Stimulated activated CD8-positive, alpha-beta memory T cell treated with anti-CD3 and anti-CD28 coated beads, Interleukin-7, amount 100 ng/mL, for 24 hours (primary cell): Measurements from ENCODE around the gene CD200R1L.

Source experiments
- DNase-seq: peaks from one replicate; pipeline ENCODE4 v3.0.0-alpha.2; 2020; ENCODE audit warnings: low read depth

Gene CD200R1L

DNA sequence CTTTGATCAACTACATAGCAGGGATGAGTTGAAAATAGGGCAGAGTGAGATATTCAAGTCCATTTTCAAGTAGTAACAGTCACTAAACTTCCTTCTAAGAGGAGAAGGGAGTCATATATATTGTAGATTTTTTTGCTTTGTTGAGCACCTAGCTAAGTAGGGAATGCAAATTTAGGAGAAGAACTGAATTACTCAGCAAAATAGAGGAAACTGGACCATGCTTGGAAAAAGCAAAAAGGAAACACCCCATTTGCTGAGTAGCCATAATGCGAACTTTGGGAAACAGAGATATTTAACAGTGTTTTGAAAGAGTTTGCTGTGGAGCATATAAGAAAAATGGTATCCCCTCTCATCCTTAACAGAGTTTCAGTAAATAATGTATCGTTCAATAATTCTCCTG, 54.9 kb downstream of the CD200R1L start:
- no peak for DNase-seq

DNA sequence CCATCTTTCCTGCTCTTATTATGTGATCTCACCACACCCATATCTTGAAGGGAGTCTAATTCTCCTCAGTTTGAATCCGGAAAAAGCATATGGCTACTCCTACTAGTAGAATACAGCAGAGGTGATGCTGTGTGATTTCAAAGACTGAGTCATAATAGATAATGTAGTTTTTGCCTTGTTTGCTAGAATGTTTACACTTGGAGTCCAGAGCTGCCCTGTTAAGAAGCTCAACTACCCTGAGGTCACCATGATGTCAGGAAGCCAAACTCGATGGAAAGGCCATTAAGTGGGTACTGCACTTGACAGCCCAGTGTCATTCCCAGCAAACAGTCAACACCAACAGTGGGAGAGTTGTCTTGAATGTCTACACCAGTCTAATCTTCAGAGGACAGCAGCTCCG, 56.9 kb downstream of the CD200R1L start:
- DNase-seq: no peak

DNA sequence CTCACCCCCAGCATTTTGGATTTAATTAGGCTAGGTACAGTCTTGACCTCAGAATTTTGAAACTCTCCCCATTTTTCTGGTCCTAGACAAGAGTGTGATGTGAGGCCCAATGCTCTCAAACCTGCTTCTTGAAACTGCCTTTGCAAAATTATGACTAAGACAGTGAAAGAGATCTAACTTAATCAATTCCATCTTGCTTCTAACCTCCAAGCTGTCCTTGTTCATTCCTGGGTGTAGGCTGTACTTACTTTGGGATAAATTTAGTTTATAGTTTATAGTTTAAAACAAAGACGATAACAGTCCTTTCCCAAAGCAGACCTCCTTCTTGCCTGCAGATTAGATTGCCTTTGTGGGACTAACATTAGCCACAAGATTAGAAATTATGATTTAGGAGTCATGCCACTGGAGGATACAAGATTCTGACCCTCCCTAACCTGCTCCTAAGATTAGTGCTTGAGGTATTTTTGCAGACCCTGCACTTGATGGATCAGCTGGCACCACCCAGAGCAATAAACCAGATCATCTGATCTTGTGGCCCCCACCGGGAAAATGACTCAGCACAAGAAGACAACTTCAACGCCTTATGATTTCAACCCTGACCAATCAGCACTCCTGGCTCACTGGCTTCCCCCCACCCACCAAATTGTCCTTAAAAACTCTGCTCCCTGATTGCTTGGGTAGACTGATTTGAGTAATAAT, 59.6 kb downstream of the CD200R1L start:
- DNase-seq: no peak

DNA sequence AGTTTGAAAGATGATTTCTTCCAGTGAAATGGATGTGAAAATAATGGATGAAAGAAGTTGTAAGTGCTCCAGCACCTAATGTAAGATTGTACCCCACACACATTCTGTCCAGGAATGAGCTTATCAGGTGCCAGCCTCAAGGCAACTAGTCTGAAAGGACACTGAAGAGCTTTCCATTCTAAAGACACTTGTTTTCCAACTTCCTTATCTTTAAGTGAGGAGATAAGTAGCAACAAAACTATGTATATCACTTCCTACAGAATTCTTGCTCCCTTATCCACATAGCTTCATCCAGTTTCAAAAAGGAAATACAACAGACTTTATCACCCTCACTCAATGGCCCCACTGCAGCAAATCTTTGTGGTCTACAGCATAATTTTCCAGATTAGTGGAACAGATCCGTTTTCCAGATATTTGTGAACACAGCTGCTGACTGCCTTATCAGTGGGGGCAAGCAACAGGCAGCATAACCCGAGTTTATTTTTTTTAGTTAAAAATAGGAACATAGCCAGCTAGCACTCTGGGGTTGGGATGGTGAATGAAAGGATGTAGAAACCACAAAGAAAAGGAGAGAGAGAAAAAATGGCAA, 60.6 kb downstream of the CD200R1L start:
- no peak for DNase-seq

DNA sequence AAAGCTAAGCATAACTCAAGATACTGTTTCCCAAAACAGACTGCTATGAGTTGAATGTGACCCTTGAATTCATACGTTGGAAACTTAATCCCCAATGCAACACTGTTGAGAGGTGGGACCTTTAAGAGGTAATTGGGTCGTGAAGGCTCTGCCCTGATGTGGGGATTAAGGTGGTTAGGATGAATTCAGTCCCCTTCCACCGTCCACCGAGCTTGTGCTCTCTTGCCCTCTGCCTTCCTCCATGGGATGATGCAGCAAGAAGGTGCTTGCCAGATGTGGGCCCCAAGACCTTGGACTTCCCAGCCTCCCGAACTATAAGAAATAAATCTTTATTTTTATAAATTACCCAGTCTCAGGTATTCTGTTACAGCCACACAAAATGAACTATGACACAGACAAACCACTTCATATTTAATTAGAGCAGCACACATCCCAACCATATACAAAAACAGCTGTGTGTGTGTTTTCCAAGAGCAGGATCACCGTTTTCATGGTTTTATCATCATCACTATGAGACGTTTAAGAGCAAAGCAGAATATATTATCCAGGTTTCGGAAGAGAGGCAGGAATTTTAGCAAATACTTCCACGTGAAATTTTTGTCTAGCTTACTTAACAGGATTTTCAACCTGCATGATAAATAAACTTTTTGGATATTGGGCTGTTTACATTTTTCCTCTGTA, 61.2 kb downstream of the CD200R1L start:
- DNase-seq: no peak

DNA sequence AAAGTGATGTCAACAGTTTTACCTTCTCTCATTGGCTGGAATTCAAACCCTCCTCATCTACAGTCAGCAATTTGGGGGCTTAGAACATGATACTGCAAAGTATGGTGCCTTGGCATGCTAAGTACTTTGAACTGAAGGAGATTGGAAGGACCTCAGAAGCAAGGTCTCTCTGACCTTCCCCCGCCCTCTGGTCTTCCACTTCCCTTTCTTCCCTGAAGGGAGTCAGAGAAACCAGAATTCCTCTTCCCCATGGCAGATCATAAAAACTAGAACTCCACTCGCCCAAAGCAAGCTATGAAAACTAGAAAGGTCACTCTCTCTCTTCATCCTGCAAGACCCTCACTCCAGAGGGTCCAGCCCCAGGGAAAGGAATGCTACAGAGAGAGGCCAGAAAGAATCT, 64.2 kb downstream of the CD200R1L start:
- DNase-seq: no peak

DNA sequence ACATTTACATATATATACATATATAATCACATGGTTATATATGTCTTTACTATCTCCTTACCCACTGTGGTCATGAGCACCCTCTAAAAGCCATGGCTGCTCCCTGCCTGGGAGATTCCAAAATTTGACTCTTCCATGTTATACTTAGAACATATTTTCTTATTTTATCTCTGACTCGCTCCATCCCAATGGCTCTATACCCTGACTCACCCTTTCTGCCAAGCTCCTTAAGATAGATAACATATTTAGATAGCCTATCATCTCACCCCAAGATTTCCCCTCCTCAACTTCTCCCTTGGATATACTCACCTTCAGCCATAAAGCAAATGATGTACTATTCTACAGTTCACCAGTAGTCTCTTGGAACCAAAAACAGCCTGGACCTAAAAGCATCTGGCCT, 65.1 kb downstream of the CD200R1L start:
- no peak for DNase-seq

DNA sequence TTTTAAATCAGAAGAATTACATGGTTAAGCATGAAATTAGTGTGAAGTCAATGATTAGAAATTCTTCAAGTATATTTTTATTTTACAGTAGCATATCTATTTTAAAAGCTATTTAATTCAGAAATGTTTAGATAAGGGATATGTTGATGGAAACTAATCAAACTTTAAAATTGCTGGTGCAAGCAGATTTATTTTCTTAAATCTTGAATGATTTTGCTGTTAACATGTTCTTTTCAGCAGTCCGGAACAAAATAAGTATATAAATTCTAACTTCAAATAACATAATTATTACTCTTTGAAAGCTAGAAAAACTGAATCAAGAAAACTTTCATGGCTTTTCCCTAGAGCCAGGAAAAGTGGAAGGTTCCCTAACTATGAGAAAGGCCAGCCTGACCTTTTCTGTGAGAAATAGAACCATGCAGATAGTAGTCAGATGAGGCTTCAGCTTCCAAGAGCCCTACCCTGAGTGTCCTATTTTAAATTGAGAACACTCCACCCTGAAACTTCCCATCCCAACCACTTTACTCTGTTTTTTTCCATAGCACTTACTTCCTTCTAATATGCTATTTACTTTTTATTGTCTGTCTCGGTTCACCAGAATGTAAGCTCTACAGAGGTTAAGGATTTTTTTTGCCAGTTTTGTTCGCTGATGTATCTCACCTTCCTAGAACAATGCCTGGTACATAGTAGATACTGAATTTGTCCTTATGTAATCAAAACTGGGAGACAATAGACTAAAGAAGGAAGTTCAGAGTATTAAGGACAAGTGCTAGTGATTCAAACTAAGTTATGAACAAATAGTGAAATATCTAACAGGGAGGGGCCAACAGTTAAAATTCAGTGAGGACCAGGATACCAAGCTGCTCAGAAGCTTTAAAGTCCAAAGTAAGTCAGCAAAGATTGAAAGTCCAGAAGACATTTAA, 66.8 kb downstream of the CD200R1L start:
- DNase-seq: no peak

DNA sequence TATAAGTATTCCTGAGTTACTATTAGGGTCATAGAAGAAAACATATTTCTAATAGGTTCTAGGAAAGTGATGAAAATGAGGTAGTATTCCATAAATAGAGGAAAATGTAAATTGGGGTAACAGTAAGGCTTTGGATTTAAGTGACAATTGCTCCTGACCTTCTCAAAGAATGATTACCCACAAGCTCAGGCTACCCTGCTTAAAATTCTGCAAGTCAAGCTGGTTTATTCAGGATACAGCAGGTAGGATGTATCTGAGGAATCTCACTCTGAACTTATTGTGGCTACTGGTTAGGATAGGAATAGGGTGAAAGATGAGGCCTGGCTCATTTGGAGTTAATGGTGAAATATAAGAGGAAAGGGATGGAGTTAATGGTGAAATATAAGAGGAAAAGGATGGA, 67.7 kb downstream of the CD200R1L start:
- no peak for DNase-seq

DNA sequence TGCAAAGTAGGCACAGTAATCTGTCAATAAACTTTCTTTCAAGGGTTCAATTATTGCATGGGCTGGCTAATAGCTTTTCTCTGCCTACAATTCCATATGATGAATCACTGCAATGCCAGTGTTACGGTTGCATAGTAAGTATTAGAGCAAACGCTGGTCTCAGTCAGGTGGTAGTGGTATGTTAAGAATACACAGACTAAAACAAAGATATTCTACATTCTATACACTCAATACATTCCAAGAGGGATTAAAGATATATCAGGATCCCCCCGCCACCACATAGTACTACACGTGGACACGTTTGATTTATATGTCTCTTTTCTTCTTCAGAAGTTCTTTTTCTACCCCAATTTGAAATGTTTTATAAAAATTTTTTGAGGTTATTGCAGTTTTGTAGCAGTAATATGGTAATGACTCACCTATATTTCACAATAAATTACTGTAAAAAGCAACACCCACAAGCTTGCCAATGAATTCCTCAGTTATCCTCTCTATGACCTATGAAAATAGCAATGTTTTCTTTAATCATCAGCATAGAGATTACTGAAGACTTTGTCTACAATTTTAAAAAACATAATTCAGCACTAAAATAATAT, 68.2 kb downstream of the CD200R1L start:
- DNase-seq: no peak

DNA sequence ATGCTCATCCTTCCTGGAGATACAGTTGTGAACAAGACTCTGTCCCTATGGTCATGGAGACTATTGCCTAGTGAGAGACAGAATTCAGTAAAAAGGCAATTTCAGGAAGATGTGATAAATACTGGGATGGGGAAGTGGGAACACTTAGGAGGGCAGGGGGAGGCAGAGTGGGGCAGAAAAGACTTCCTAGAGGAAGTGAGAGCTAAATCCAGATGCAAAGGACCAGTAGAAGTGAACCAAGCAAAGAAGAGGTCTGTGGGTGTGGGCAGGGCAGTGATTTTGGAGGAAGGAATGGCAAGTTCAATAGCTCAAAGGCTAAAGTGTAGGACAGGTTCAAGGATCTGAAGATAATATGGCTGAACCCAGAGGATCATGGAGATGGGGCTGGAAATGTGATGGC, 68.9 kb downstream of the CD200R1L start:
- DNase-seq: no peak

DNA sequence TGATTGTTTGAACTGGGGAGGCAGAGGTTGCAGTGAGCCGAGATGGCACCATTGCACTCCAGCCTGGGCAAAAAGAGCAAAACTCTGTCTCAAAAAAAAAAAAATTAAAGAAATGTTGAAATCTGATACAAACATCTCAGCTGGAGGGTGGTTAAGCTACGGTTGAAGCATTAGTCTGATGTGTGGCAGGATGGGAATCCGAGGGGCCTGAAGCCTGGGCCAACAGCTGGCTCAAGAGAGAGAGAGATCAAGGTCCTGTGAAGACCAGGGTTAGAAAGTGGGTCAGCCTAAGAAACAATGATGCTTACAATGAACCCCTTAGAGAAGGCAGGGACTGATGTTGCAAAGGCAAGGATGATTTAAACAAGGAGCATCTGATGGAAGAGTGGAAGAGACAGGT, 69.8 kb downstream of the CD200R1L start:
- no peak for DNase-seq

DNA sequence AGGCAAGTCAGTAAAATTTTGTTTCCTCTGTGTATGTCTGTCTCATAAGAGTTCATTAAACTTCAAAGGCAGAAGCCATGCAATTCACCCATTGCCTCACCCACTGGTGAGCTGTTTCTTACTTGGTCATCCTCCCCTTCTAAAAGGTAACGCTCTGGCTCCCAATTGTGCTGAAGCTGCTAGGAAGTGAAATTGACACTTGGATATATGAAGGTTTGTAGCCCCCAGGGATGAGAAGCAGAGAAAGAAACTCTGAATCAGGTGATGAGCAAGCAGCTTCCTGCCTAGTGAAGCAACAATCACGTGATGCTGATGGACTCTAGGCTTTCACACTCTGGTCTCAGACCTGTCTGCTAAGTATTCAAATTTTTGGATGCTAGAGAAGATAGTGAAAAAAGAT, 70.7 kb downstream of the CD200R1L start:
- DNase-seq: no peak

DNA sequence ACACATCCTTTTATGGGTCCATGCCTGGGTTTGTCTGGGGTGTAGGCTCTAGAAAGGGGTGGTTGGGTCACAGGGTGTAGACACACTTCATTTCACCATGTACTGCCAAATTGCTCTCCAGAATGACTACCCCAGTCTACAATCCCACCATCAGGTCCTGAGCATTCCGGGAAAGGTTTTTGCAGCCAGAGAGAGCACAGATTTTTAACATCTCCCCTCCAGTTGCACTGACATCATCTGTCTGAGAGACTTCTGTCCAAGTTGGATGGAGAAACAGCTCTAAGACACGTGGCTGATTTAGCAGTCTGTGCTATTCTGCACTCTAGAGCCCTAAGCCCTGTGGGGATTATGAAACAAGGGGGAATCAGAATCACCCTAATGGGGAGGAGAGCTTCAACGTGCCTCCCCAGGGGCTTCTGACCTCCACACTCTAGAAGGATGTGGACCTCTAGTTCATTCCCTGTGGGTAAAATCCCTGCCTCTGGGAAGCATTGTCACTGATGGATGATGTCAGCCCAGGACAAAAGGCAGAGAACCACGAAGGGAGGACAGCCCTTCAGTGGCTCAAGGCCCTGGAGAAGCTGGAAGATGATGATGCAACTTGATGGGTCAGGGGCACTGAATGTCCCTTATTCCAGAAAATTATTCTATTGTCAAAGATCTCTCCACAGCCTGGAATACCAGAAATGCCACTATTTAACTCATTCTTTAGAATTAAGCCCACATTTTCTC, 71.5 kb downstream of the CD200R1L start:
- no peak for DNase-seq

DNA sequence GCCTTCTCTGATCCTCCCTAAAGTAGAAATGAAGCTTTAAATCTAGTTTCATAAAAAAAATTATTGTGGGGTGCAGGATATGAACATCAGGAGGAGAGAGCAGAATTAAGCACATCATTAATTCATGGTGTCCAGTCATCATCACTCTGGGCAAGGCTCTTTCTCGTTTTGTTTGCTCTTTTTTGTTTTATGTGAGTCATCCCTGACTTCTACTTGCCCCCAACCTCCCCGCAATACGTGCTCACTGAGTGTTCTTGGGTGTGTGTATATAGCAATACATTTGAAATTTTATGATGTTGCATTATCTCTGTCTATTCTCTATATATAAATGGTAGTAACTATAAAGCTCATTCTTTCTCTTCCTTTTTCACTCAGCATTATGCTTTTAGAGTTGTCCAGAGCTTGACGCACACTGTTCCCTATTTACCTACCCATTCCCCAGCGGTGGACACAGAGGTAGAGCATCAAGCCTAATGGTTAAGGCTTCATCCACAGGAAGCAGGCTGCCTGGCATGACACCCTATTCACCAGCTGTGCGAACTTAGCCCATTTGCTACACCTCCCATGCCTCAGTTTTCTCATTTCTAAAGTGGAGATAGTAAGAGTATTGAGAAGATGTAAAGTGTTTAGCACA, 72.3 kb downstream of the CD200R1L start:
- DNase-seq: no peak

DNA sequence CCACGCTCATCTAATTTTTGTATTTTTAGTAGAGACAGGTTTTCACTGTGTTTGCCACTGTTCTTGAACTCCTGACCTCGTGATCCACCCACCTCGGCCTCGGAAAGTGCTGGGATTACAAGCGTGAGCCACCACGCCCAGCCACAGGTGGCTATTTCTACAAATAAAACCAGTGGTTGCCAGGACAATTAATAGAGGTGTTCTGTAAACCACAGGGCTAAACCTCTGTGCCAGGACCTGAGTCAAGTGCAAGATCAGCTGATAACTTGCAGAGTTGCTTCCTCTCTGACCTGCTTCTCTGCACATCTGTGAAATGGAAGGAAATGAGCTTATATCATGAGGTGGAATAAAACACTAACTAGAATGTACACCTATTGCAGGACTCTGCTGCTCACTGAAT, 72.8 kb downstream of the CD200R1L start:
- no peak for DNase-seq

DNA sequence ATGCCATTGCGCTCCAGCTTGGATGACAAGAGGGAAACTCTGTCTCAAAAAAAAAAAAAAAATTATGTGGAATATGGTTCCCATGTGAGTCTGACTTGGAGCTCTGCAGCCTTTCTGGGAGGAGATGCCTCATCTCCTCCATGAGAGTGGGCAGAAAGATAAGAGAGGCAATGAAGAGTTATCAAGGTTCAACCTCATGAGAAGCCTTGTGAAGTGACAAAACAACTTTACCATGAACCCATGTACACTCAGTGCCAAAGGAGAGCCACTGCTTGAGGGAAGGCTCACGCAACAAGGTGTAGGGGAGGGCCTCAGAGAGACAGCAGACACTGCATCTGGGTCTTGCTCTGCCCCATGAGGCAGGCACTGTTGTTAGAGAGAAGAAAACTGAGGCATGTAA, 75.7 kb downstream of the CD200R1L start:
- no peak for DNase-seq

DNA sequence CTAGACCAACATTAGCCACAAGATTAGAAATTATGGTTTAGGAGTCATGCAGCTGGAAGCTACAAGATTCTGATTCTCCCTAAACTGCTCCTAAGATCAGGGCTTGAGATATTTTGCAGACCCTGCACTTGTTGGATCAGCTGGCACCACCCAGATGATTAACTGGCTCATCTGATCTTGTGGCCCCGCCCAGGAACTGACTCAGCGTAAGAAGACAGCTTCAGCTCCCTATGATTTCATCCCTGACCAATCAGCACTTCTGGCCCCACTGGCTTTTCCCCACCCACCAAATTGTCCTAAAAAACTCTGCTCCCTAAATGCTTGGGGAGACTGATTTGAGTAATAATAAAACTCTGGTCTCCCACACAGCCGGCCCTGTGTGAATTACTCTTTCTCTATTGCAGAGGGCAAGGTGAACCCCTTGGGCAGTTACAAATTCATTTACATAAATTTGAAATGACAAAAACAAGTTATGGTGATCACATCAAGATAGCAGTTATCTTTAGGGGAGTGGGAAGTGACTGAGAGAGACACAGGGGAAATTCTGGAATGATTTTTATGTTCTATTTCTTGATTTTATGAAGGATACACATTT, 76.5 kb downstream of the CD200R1L start:
- peak; percentile 10 for DNase-seq

DNA sequence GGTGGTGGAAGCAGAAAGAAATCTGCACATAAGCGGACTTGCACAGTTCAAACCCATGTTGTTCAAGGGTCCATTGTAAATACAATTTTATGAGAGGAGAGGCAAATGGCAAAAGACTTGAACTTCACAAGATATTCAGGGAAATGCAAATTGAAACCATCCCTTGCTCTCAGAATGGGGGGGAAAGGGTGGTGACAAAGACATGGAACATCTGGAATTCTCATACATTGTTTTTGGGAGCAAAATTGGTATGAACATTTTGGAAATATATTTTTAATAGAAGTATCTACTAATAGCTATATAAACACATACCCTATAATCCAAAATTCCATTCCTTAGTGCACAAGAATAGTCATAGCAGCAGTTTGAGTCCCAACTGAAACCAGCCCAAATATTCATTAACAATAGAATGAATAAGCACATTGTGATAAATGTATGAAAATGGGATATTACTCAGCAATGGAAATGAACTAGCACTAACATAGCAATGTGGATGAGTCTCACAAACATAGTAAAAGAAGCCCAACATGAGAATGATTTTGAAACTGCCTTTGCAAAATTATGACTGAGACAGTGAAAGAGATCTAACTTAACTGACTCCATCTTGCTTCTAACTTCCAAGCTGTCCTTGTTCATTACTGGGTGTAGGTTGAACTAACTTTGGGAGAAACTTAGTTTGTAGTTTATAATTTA, 77.2 kb downstream of the CD200R1L start:
- no peak for DNase-seq

DNA sequence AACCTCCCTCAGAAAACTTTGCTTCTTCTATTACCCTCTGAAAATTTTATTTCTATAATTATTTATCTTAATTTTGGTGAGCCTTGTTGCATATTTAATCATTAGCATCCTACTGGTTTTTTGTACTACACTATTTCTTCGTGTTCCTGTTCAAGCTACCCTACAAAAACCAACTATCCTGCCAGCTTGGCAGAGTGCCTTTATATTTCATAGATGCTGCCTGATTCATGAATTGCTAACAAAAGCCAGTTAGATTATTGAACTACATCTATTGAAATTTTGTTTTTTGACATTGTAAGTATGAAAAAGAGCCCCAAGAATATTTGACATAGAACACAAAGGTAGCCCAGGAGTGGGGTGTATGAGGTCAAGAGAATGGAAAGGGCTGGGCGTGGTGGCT, 78.9 kb downstream of the CD200R1L start:
- DNase-seq: no peak
